SK-N-SH treated with all-trans-retinoic acid at 6 μM for 48 hours (cell line): ENCODE measurements around the gene ADGRL2.

ENCODE experiments used
- ATAC-seq: fragments of 200-7000 bp; cut with Tn5 transposase; 3 replicates; pipeline ENCODE4 v1.9.1; 2020; ENCODE audit warnings: mild to moderate bottlenecking, moderate library complexity
- ARNTL ChIP-seq: fragments of 450-650 bp; formaldehyde crosslinking; IDR thresholded peaks from 2 replicates; pipeline ENCODE4 v1.5.0; 2020; ENCODE audit warnings: low read depth, mild to moderate bottlenecking, moderate library complexity, borderline replicate concordance
- BACH2 ChIP-seq: fragments of 250-450 bp; sonication (Bioruptor Pico); IDR thresholded peaks from 2 replicates; pipeline ENCODE4 v1.9.0; 2021; ENCODE audit warnings: mild to moderate bottlenecking, borderline replicate concordance
- CREB5 ChIP-seq: fragments of 250-450 bp; sonication (Bioruptor Pico); IDR thresholded peaks from 2 replicates; pipeline ENCODE4 v1.5.1; 2020; ENCODE audit warnings: low read depth, mild to moderate bottlenecking, moderate library complexity
- CSDC2 ChIP-seq: fragments of 250-450 bp; sonication (Bioruptor Pico); IDR thresholded peaks from 2 replicates; pipeline ENCODE4 v1.5.0; 2020; ENCODE audit warnings: mild to moderate bottlenecking, moderate library complexity
- CSRNP3 ChIP-seq: fragments of 250-450 bp; sonication (Bioruptor Pico); IDR thresholded peaks from 2 replicates; pipeline ENCODE4 v1.5.1; 2021; ENCODE audit warnings: mild to moderate bottlenecking, moderate library complexity
- GLIS3 ChIP-seq: fragments of 250-450 bp; sonication (Bioruptor Pico); IDR thresholded peaks from 2 replicates; pipeline ENCODE4 v1.5.0; 2020; ENCODE audit warnings: mild to moderate bottlenecking, moderate library complexity
- ISL1 ChIP-seq: fragments of 250-450 bp; sonication (Bioruptor Pico); IDR thresholded peaks from 2 replicates; pipeline ENCODE4 v2.1.2; 2022; ENCODE audit warnings: mild to moderate bottlenecking, moderate library complexity
- OSR1 ChIP-seq: fragments of 250-450 bp; sonication (Bioruptor Pico); IDR thresholded peaks from 2 replicates; pipeline ENCODE4 v1.8.0; 2022; ENCODE audit warnings: moderate library complexity, mild to moderate bottlenecking, inconsistent platforms
- PATZ1 ChIP-seq: fragments of 250-450 bp; sonication (Bioruptor Pico); IDR thresholded peaks from 2 replicates; pipeline ENCODE4 v1.8.0; 2020; ENCODE audit warnings: mild to moderate bottlenecking, moderate library complexity, borderline replicate concordance
- POU6F1 ChIP-seq: fragments of 250-450 bp; sonication (Bioruptor Pico); IDR thresholded peaks from 2 replicates; pipeline ENCODE4 v1.8.0; 2021; ENCODE audit warnings: low read depth, mild to moderate bottlenecking, moderate library complexity, borderline replicate concordance
- PPARA ChIP-seq: fragments of 250-450 bp; sonication (Bioruptor Pico); IDR thresholded peaks from 2 replicates; pipeline ENCODE4 v1.5.0; 2020; ENCODE audit warnings: mild to moderate bottlenecking, borderline replicate concordance
- RARB ChIP-seq: fragments of 250-450 bp; sonication (Bioruptor Pico); IDR thresholded peaks from 2 replicates; pipeline ENCODE4 v1.8.0; 2021; ENCODE audit warnings: mild to moderate bottlenecking, moderate library complexity
- SNAI2 ChIP-seq: fragments of 250-450 bp; sonication (Bioruptor Pico); IDR thresholded peaks from 2 replicates; pipeline ENCODE4 v1.5.0; 2020; ENCODE audit warnings: mild to moderate bottlenecking, moderate library complexity
- TCF4 ChIP-seq: fragments of 250-450 bp; sonication (Bioruptor Pico); IDR thresholded peaks from 2 replicates; pipeline ENCODE4 v1.8.0; 2021; ENCODE audit warnings: mild to moderate bottlenecking, moderate library complexity, borderline replicate concordance
- ZC3H10 ChIP-seq: fragments of 250-450 bp; sonication (Bioruptor Pico); IDR thresholded peaks from 2 replicates; pipeline ENCODE4 v1.5.1; 2021; ENCODE audit warnings: mild to moderate bottlenecking, moderate library complexity
- ZFP3 ChIP-seq: fragments of 250-450 bp; sonication (Bioruptor Pico); IDR thresholded peaks from 2 replicates; pipeline ENCODE4 v1.5.0; 2020; ENCODE audit warnings: mild to moderate bottlenecking, moderate library complexity
- ZNF565 ChIP-seq: fragments of 450-650 bp; formaldehyde crosslinking; conservative IDR thresholded peaks from 2 replicates; pipeline ENCODE4 v1.5.0; 2020; ENCODE audit warnings: low read depth, mild to moderate bottlenecking, moderate library complexity
- ZNF70 ChIP-seq: fragments of 450-650 bp; formaldehyde crosslinking; IDR thresholded peaks from 2 replicates; pipeline ENCODE4 v1.5.0; 2020; ENCODE audit warnings: mild to moderate bottlenecking, moderate library complexity
- ZNF8 ChIP-seq: fragments of 450-650 bp; formaldehyde crosslinking; IDR thresholded peaks from 2 replicates; pipeline ENCODE4 v1.5.0; 2020; ENCODE audit warnings: mild to moderate bottlenecking, moderate library complexity
- TF ChIP-seq, protein P1 (sequence below): fragments of 250-450 bp; sonication (Bioruptor Pico); IDR thresholded peaks from 2 replicates; pipeline ENCODE4 v1.5.0; 2020; ENCODE audit warnings: mild to moderate bottlenecking, moderate library complexity

Gene ADGRL2

DNA sequence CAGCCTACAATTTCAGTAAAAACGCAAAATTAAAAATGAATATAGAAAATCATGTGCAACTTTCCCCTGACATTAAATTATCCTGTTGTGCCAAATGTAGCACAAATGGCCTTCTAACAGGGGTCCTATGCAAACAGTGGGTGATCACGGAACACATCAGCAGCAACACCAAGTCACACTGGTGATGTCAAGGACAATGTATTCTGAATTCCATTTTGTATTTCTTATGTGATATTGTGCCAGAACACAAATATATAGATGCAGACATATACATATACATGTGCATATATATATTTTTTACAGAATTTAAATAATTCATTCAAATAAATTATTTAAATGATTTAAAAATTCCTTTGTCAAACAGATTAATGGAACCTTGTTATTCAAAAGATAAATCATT lies 8.6 kb upstream of the ADGRL2 start:
- no peak for TF ChIP-seq RARB (CRISPR knock-in tag)
- TF ChIP-seq ZNF565, result no peak
- TF ChIP-seq, protein P1, sequence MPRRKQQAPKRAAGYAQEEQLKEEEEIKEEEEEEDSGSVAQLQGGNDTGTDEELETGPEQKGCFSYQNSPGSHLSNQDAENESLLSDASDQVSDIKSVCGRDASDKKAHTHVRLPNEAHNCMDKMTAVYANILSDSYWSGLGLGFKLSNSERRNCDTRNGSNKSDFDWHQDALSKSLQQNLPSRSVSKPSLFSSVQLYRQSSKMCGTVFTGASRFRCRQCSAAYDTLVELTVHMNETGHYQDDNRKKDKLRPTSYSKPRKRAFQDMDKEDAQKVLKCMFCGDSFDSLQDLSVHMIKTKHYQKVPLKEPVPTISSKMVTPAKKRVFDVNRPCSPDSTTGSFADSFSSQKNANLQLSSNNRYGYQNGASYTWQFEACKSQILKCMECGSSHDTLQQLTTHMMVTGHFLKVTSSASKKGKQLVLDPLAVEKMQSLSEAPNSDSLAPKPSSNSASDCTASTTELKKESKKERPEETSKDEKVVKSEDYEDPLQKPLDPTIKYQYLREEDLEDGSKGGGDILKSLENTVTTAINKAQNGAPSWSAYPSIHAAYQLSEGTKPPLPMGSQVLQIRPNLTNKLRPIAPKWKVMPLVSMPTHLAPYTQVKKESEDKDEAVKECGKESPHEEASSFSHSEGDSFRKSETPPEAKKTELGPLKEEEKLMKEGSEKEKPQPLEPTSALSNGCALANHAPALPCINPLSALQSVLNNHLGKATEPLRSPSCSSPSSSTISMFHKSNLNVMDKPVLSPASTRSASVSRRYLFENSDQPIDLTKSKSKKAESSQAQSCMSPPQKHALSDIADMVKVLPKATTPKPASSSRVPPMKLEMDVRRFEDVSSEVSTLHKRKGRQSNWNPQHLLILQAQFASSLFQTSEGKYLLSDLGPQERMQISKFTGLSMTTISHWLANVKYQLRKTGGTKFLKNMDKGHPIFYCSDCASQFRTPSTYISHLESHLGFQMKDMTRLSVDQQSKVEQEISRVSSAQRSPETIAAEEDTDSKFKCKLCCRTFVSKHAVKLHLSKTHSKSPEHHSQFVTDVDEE (CRISPR knock-in tag), result no peak
- TF ChIP-seq CSRNP3 (CRISPR knock-in tag), result no peak
- TF ChIP-seq SNAI2 (CRISPR knock-in tag), result no peak
- TF ChIP-seq CREB5 (CRISPR knock-in tag), result no peak
- TF ChIP-seq ISL1 (CRISPR knock-in tag), result no peak
- TF ChIP-seq ZNF8, result no peak
- no peak for TF ChIP-seq ZFP3 (CRISPR knock-in tag)
- TF ChIP-seq ZNF70 (CRISPR knock-in tag), result no peak
- TF ChIP-seq PPARA (CRISPR knock-in tag), result no peak
- no peak for TF ChIP-seq PATZ1 (CRISPR knock-in tag)
- no peak for TF ChIP-seq ZC3H10
- no peak for TF ChIP-seq CSDC2 (CRISPR knock-in tag)
- TF ChIP-seq, all 23 proteins: peak for 0
- no peak for ATAC-seq

GRCh38 chr1:81797701-81798100 lies 3.0 kb upstream of the ADGRL2 start:
- no peak for TF ChIP-seq POU6F1 (CRISPR knock-in tag)
- no peak for TF ChIP-seq TCF4 (CRISPR knock-in tag)
- TF ChIP-seq BACH2 (CRISPR knock-in tag), result no peak
- TF ChIP-seq PATZ1 (CRISPR knock-in tag), result no peak
- no peak for TF ChIP-seq OSR1 (CRISPR knock-in tag)
- TF ChIP-seq CSDC2 (CRISPR knock-in tag), result no peak
- no peak for TF ChIP-seq ISL1 (CRISPR knock-in tag)
- no peak for TF ChIP-seq SNAI2 (CRISPR knock-in tag)
- TF ChIP-seq, protein P1 (CRISPR knock-in tag), result no peak
- no peak for TF ChIP-seq ZNF565
- TF ChIP-seq GLIS3 (CRISPR knock-in tag), result no peak
- no peak for TF ChIP-seq ARNTL (CRISPR knock-in tag)
- no peak for TF ChIP-seq ZC3H10
- no peak for TF ChIP-seq CSRNP3 (CRISPR knock-in tag)
- TF ChIP-seq ZNF8, result no peak
- no peak for TF ChIP-seq RARB (CRISPR knock-in tag)
- no peak for ATAC-seq
